ENCODE results near the gene MAPKAP1. TPM values are rescaled to one million over a fixed set of nuclear protein-coding genes. Genes with fewer than 3 reads are reported as not detected.

The MAPKAP1 gene
- total and polyA plus RNA-seq, 2 experiments from 2014 or later, result 68.5 to 74.5 TPM

- Histone ChIP-seq H3F3A (ENCODE audit: insufficient read depth) (no peaks in the 10 kb centered on the region), H4K20me1 (ENCODE audit: insufficient read depth) (no peaks in the 10 kb centered on the region), H3K79me2 (ENCODE audit: insufficient read depth) (no peaks in the 10 kb centered on the region), H3K4me1 (ENCODE audit: insufficient read depth) (no peaks in the 10 kb centered on the region), H3K27ac (no peak overlapping the region), H3K36me3 (ENCODE audit: low read depth) (no peaks in the 10 kb centered on the region), H3K27me3 (replicated peaks; ENCODE audit: insufficient read depth) (no peaks in the 10 kb centered on the region), H3K4me2 (ENCODE audit: unreplicated experiment) (no peak overlapping the region), H3K9me3 (ENCODE audit: low read depth) (no peaks in the 10 kb centered on the region), H3K9ac (no peak overlapping the region), H2AFZ (no peak overlapping the region), H3K9me2 (ENCODE audit: insufficient read depth) (no peaks in the 10 kb centered on the region), H3K4me3 (no peak overlapping the region)
- DNase-seq, result no peak
- in situ Hi-C loops (cut with MboI), result loop anchor here (10.0 kb wide), 1 partner anchor 825 kb away; no protein-coding TSS in a partner anchor
- 93 to 98% methylated on average over 20 of the region's 20 CpGs for WGBS, 2 experiments (ENCODE audit: low coverage in 1 of 2, low lambda C conversion rate in 2 of 2, missing lambda C conversion rate in 2 of 2)
- TF ChIP-seq EZH2 (IDR thresholded peaks at IDR 0.05; ENCODE audit: insufficient read depth, poor library complexity, severe bottlenecking) (no peak), EZH2phosphoT487 (IDR thresholded peaks at IDR 0.05; ENCODE audit: insufficient read depth, low read depth) (no peak)
Observed at GRCh38 chr9:125399666-125400065, 307.3 kb downstream of the MAPKAP1 start.

- Histone ChIP-seq H3K27ac (no peak overlapping the region), H4K20me1 (ENCODE audit: insufficient read depth) (no peaks in the 10 kb centered on the region), H3K27me3 (replicated peaks; ENCODE audit: insufficient read depth) (no peaks in the 10 kb centered on the region), H3K4me2 (ENCODE audit: unreplicated experiment) (no peak overlapping the region), H3F3A (ENCODE audit: insufficient read depth) (no peaks in the 10 kb centered on the region), H3K9ac (no peak overlapping the region), H3K79me2 (ENCODE audit: insufficient read depth) (no peaks in the 10 kb centered on the region), H3K36me3 (ENCODE audit: low read depth) (no peaks in the 10 kb centered on the region), H3K9me2 (ENCODE audit: insufficient read depth) (no peaks in the 10 kb centered on the region), H3K9me3 (ENCODE audit: low read depth) (no peaks in the 10 kb centered on the region), H3K4me3 (no peak overlapping the region), H3K4me1 (ENCODE audit: insufficient read depth) (no peaks in the 10 kb centered on the region), H2AFZ (no peak overlapping the region)
- 76 to 80% methylated on average over 12 of the region's 12 CpGs for WGBS, 2 experiments (ENCODE audit: low coverage in 1 of 2, low lambda C conversion rate in 2 of 2, missing lambda C conversion rate in 2 of 2)
- in situ Hi-C loops (cut with MboI), result no loop called here
- DNase-seq, result no peak
- no peak for TF ChIP-seq EZH2 (IDR thresholded peaks at IDR 0.05; ENCODE audit: insufficient read depth, poor library complexity, severe bottlenecking)
- TF ChIP-seq EZH2phosphoT487 (IDR thresholded peaks at IDR 0.05; ENCODE audit: insufficient read depth, low read depth), result no peak
Observed at GRCh38 chr9:125399165-125399564, 307.8 kb downstream of the MAPKAP1 start.

GRCh38 chr9:125398243-125398642 lies 308.8 kb downstream of the MAPKAP1 start:
- no peak overlapping the region for H3K27ac ChIP-seq
- no peaks in the 10 kb centered on the region for H3K9me2 ChIP-seq (ENCODE audit: insufficient read depth)
- TF ChIP-seq EZH2 (IDR thresholded peaks at IDR 0.05; ENCODE audit: insufficient read depth, poor library complexity, severe bottlenecking) (no peak), EZH2phosphoT487 (IDR thresholded peaks at IDR 0.05; ENCODE audit: insufficient read depth, low read depth) (no peak)
- no peaks in the 10 kb centered on the region for H3K27me3 ChIP-seq (replicated peaks; ENCODE audit: insufficient read depth)
- no peak for DNase-seq
- H3K9ac ChIP-seq, result no peak overlapping the region
- H3K36me3 ChIP-seq (ENCODE audit: low read depth), result no peaks in the 10 kb centered on the region
- H3K4me2 ChIP-seq (ENCODE audit: unreplicated experiment), result no peak overlapping the region
- 0 out of 2 replicates have a peak, but pooled peaks cover 4% of the 10 kb centered on the region for H3K4me1 ChIP-seq (ENCODE audit: insufficient read depth)
- no peak overlapping the region for H2AFZ ChIP-seq
- no peaks in the 10 kb centered on the region for H3K9me3 ChIP-seq (ENCODE audit: low read depth)
- 76 to 90% methylated on average over 1 of the region's 1 CpG for WGBS, 2 experiments (ENCODE audit: low coverage in 1 of 2, low lambda C conversion rate in 2 of 2, missing lambda C conversion rate in 2 of 2)
- no peak overlapping the region for H3K4me3 ChIP-seq
- no peaks in the 10 kb centered on the region for H4K20me1 ChIP-seq (ENCODE audit: insufficient read depth)
- 0 out of 2 replicates have a peak, but pooled peaks cover 5% of the 10 kb centered on the region for H3F3A ChIP-seq (ENCODE audit: insufficient read depth)
- in situ Hi-C loops (cut with MboI), result no loop called here
- H3K79me2 ChIP-seq (ENCODE audit: insufficient read depth), result no peaks in the 10 kb centered on the region

- Histone ChIP-seq H3K27me3 (replicated peaks; ENCODE audit: insufficient read depth) (no peaks in the 10 kb centered on the region), H2AFZ (peak overlapping the region; percentile 69), H3K79me2 (ENCODE audit: insufficient read depth) (no peaks in the 10 kb centered on the region), H3K36me3 (ENCODE audit: low read depth) (no peaks in the 10 kb centered on the region), H3K27ac (no peak overlapping the region), H3K9me3 (ENCODE audit: low read depth) (no peaks in the 10 kb centered on the region), H4K20me1 (ENCODE audit: insufficient read depth) (no peaks in the 10 kb centered on the region), H3K9ac (no peak overlapping the region), H3F3A (ENCODE audit: insufficient read depth) (0 out of 2 replicates have a peak, but pooled peaks cover 7% of the 10 kb centered on the region), H3K9me2 (ENCODE audit: insufficient read depth) (no peaks in the 10 kb centered on the region), H3K4me1 (ENCODE audit: insufficient read depth) (0 out of 2 replicates have a peak, but pooled peaks cover 6% of the 10 kb centered on the region), H3K4me3 (no peak overlapping the region), H3K4me2 (ENCODE audit: unreplicated experiment) (peak overlapping the region; percentile 26)
- 17 to 23% methylated on average over 11 of the region's 11 CpGs for WGBS, 2 experiments (ENCODE audit: low coverage in 1 of 2, low lambda C conversion rate in 2 of 2, missing lambda C conversion rate in 2 of 2)
- no peak for TF ChIP-seq EZH2phosphoT487 (IDR thresholded peaks at IDR 0.05; ENCODE audit: insufficient read depth, low read depth)
- peak; percentile 44 for DNase-seq
- in situ Hi-C loops (cut with MboI), result no loop called here
Observed at GRCh38 chr9:125397736-125398135, 309.3 kb downstream of the MAPKAP1 start.

- Histone ChIP-seq H3K27me3 (replicated peaks; ENCODE audit: insufficient read depth) (no peaks in the 10 kb centered on the region), H3K9ac (no peak overlapping the region), H3K9me3 (ENCODE audit: low read depth) (no peaks in the 10 kb centered on the region), H3K36me3 (ENCODE audit: low read depth) (no peaks in the 10 kb centered on the region), H4K20me1 (ENCODE audit: insufficient read depth) (no peaks in the 10 kb centered on the region), H3K4me2 (ENCODE audit: unreplicated experiment) (no peak overlapping the region), H3K4me1 (ENCODE audit: insufficient read depth) (0 out of 2 replicates have a peak, but pooled peaks cover 6% of the 10 kb centered on the region), H3K27ac (no peak overlapping the region), H3K9me2 (ENCODE audit: insufficient read depth) (no peaks in the 10 kb centered on the region), H2AFZ (no peak overlapping the region), H3K79me2 (ENCODE audit: insufficient read depth) (no peaks in the 10 kb centered on the region), H3K4me3 (no peak overlapping the region), H3F3A (ENCODE audit: insufficient read depth) (0 out of 2 replicates have a peak, but pooled peaks cover 7% of the 10 kb centered on the region)
- WGBS, 2 experiments (ENCODE audit: low coverage in 1 of 2, low lambda C conversion rate in 2 of 2, missing lambda C conversion rate in 2 of 2), result 97% methylated on average over 6 of the region's 6 CpGs
- in situ Hi-C loops (cut with MboI), result no loop called here
- no peak for DNase-seq
- no peak for TF ChIP-seq EZH2phosphoT487 (IDR thresholded peaks at IDR 0.05; ENCODE audit: insufficient read depth, low read depth)
- no peak for TF ChIP-seq EZH2 (IDR thresholded peaks at IDR 0.05; ENCODE audit: insufficient read depth, poor library complexity, severe bottlenecking)
Observed at GRCh38 chr9:125396799-125397198, 310.2 kb downstream of the MAPKAP1 start.

Measured in GM23248 (cell line).